ENCODE data around the gene DLL3. TPM values are rescaled to one million over a fixed set of nuclear protein-coding genes. Genes with fewer than 3 reads are reported as not detected.

The DLL3 gene
- total and polyA plus RNA-seq, 2 experiments from 2014 or later: 1.2 to 2.1 TPM

- TF ChIP-seq EZH2 (IDR thresholded peaks at IDR 0.05; ENCODE audit: insufficient read depth, poor library complexity, severe bottlenecking) (no peak), EZH2phosphoT487 (IDR thresholded peaks at IDR 0.05; ENCODE audit: insufficient read depth, low read depth) (no peak)
- in situ Hi-C loops (cut with MboI): no loop called here
- no peaks in the 10 kb centered on the region for H3K36me3 ChIP-seq (ENCODE audit: low read depth)
- no peak overlapping the region for H3K9ac ChIP-seq
- no peak overlapping the region for H3K4me3 ChIP-seq
- H3K27me3 ChIP-seq (replicated peaks; ENCODE audit: insufficient read depth): peaks cover 29% of the 10 kb centered on the region
- H4K20me1 ChIP-seq (ENCODE audit: insufficient read depth): no peaks in the 10 kb centered on the region
- no peaks in the 10 kb centered on the region for H3K4me1 ChIP-seq (ENCODE audit: insufficient read depth)
- no peak overlapping the region for H3K27ac ChIP-seq
- H2AFZ ChIP-seq: no peak overlapping the region
- no peaks in the 10 kb centered on the region for H3K9me3 ChIP-seq (ENCODE audit: low read depth)
- no peak overlapping the region for H3K4me2 ChIP-seq (ENCODE audit: unreplicated experiment)
- no peaks in the 10 kb centered on the region for H3K9me2 ChIP-seq (ENCODE audit: insufficient read depth)
- H3K79me2 ChIP-seq (ENCODE audit: insufficient read depth): no peaks in the 10 kb centered on the region
- DNase-seq: no peak
- H3F3A ChIP-seq (ENCODE audit: insufficient read depth): no peaks in the 10 kb centered on the region
- 0% methylated on average over 1 of the region's 1 CpG for WGBS, 2 experiments (ENCODE audit: low coverage in 1 of 2, low lambda C conversion rate in 2 of 2, missing lambda C conversion rate in 2 of 2)
These were observed 57.1 kb downstream of the DLL3 start for GRCh38 chr19:39555883-39556282.

Other genes with a start within 250 kb of the DLL3 start
- not detected in 2 replicates for gene IFNL2, start 230.6 kb upstream of the DLL3 start, total RNA-seq (2014; rRNA removed; shearing (Covaris generic))
- gene IFNL2, start 230.6 kb upstream of the DLL3 start, polyA plus RNA-seq (2016; fragmentation: Nextera tagmentation; extraction: Ambion mirVana): not detected in 2 replicates
- not detected in 2 replicates for gene IFNL1, start 202.5 kb upstream of the DLL3 start, total RNA-seq (2014; rRNA removed; shearing (Covaris generic))
- gene IFNL1, start 202.5 kb upstream of the DLL3 start, polyA plus RNA-seq (2016; fragmentation: Nextera tagmentation; extraction: Ambion mirVana): not detected in 2 replicates
- not detected in 2 replicates for gene LRFN1, start 178.1 kb upstream of the DLL3 start, total RNA-seq (2014; rRNA removed; shearing (Covaris generic))
- gene LRFN1, start 178.1 kb upstream of the DLL3 start, polyA plus RNA-seq (2016; fragmentation: Nextera tagmentation; extraction: Ambion mirVana): 0.10 TPM in 1 of 2 replicates, not detected in the other
- gene GMFG, start 162.9 kb upstream of the DLL3 start, total RNA-seq (2014; rRNA removed; shearing (Covaris generic)): not detected in 2 replicates
- 1.1 and 2.2 TPM in 2 replicates for gene GMFG, start 162.9 kb upstream of the DLL3 start, polyA plus RNA-seq (2016; fragmentation: Nextera tagmentation; extraction: Ambion mirVana)
- 71.9 and 87.1 TPM in 2 replicates for gene SAMD4B, start 156.5 kb upstream of the DLL3 start, total RNA-seq (2014; rRNA removed; shearing (Covaris generic))
- 64.8 and 66.7 TPM in 2 replicates for gene SAMD4B, start 156.5 kb upstream of the DLL3 start, polyA plus RNA-seq (2016; fragmentation: Nextera tagmentation; extraction: Ambion mirVana)
- 45.3 and 51.2 TPM in 2 replicates for gene PAF1, start 107.8 kb upstream of the DLL3 start, total RNA-seq (2014; rRNA removed; shearing (Covaris generic))
- 44.2 and 44.5 TPM in 2 replicates for gene PAF1, start 107.8 kb upstream of the DLL3 start, polyA plus RNA-seq (2016; fragmentation: Nextera tagmentation; extraction: Ambion mirVana)
- gene MED29, start 107.6 kb upstream of the DLL3 start, total RNA-seq (2014; rRNA removed; shearing (Covaris generic)): 27.7 and 29.6 TPM in 2 replicates
- 34.9 and 39.2 TPM in 2 replicates for gene MED29, start 107.6 kb upstream of the DLL3 start, polyA plus RNA-seq (2016; fragmentation: Nextera tagmentation; extraction: Ambion mirVana)
- gene ZFP36, start 92.1 kb upstream of the DLL3 start, total RNA-seq (2014; rRNA removed; shearing (Covaris generic)): 7.0 and 13.9 TPM in 2 replicates
- gene ZFP36, start 92.1 kb upstream of the DLL3 start, polyA plus RNA-seq (2016; fragmentation: Nextera tagmentation; extraction: Ambion mirVana): 86.2 and 86.6 TPM in 2 replicates
- 12.0 and 17.5 TPM in 2 replicates for gene PLEKHG2, start 86.3 kb upstream of the DLL3 start, total RNA-seq (2014; rRNA removed; shearing (Covaris generic))
- gene PLEKHG2, start 86.3 kb upstream of the DLL3 start, polyA plus RNA-seq (2016; fragmentation: Nextera tagmentation; extraction: Ambion mirVana): 12.2 and 13.5 TPM in 2 replicates
- gene RPS16, start 63.0 kb upstream of the DLL3 start, total RNA-seq (2014; rRNA removed; shearing (Covaris generic)): 91.2 and 136 TPM in 2 replicates
- gene RPS16, start 63.0 kb upstream of the DLL3 start, polyA plus RNA-seq (2016; fragmentation: Nextera tagmentation; extraction: Ambion mirVana): 542 and 556 TPM in 2 replicates
- 76.5 and 87.4 TPM in 2 replicates for gene SUPT5H, start 53.4 kb upstream of the DLL3 start, total RNA-seq (2014; rRNA removed; shearing (Covaris generic))
- 121 and 125 TPM in 2 replicates for gene SUPT5H, start 53.4 kb upstream of the DLL3 start, polyA plus RNA-seq (2016; fragmentation: Nextera tagmentation; extraction: Ambion mirVana)
- gene TIMM50, start 18.1 kb upstream of the DLL3 start, total RNA-seq (2014; rRNA removed; shearing (Covaris generic)): 66.7 and 70.8 TPM in 2 replicates
- gene TIMM50, start 18.1 kb upstream of the DLL3 start, polyA plus RNA-seq (2016; fragmentation: Nextera tagmentation; extraction: Ambion mirVana): 82.0 and 89.4 TPM in 2 replicates
- gene SELENOV, start 16.2 kb downstream of the DLL3 start, total RNA-seq (2014; rRNA removed; shearing (Covaris generic)): not detected in 2 replicates
- not detected in 2 replicates for gene SELENOV, start 16.2 kb downstream of the DLL3 start, polyA plus RNA-seq (2016; fragmentation: Nextera tagmentation; extraction: Ambion mirVana)
- gene EID2B, start 33.9 kb downstream of the DLL3 start, total RNA-seq (2014; rRNA removed; shearing (Covaris generic)): 3.4 and 3.9 TPM in 2 replicates
- 2.5 and 3.2 TPM in 2 replicates for gene EID2B, start 33.9 kb downstream of the DLL3 start, polyA plus RNA-seq (2016; fragmentation: Nextera tagmentation; extraction: Ambion mirVana)
- 12.3 and 14.3 TPM in 2 replicates for gene EID2, start 41.2 kb downstream of the DLL3 start, total RNA-seq (2014; rRNA removed; shearing (Covaris generic))
- 14.9 and 16.3 TPM in 2 replicates for gene EID2, start 41.2 kb downstream of the DLL3 start, polyA plus RNA-seq (2016; fragmentation: Nextera tagmentation; extraction: Ambion mirVana)
- not detected in 2 replicates for gene LGALS13, start 103.6 kb downstream of the DLL3 start, total RNA-seq (2014; rRNA removed; shearing (Covaris generic))
- gene LGALS13, start 103.6 kb downstream of the DLL3 start, polyA plus RNA-seq (2016; fragmentation: Nextera tagmentation; extraction: Ambion mirVana): not detected in 2 replicates
- not detected in 2 replicates for gene LGALS16, start 157.0 kb downstream of the DLL3 start, total RNA-seq (2014; rRNA removed; shearing (Covaris generic))
- not detected in 2 replicates for gene LGALS16, start 157.0 kb downstream of the DLL3 start, polyA plus RNA-seq (2016; fragmentation: Nextera tagmentation; extraction: Ambion mirVana)
- not detected in 2 replicates for gene LGALS14, start 205.5 kb downstream of the DLL3 start, total RNA-seq (2014; rRNA removed; shearing (Covaris generic))
- gene LGALS14, start 205.5 kb downstream of the DLL3 start, polyA plus RNA-seq (2016; fragmentation: Nextera tagmentation; extraction: Ambion mirVana): not detected in 2 replicates
- gene CLC, start 239.1 kb downstream of the DLL3 start, total RNA-seq (2014; rRNA removed; shearing (Covaris generic)): not detected in 2 replicates
- not detected in 2 replicates for gene CLC, start 239.1 kb downstream of the DLL3 start, polyA plus RNA-seq (2016; fragmentation: Nextera tagmentation; extraction: Ambion mirVana)